Hindlimb muscle (tissue), 1 donor: Measurements from ENCODE around the gene FBN1. TPM values are rescaled to one million over a fixed set of nuclear protein-coding genes. Genes with fewer than 3 reads are reported as not detected.

Source experiments
- DNase-seq: peaks from one replicate; pipeline ENCODE4 v3.0.0-alpha.2; 2013
- polyA plus RNA-seq: library from polyadenylated mRNA; unstranded; fragments of 120-200 nt; gene quantifications from one replicate; pipeline ENCODE4 v1.2.1, GENCODE V29; 2013; ENCODE audit not compliant: insufficient read length

Gene FBN1
- polyA plus RNA-seq, result 180 TPM

DNA sequence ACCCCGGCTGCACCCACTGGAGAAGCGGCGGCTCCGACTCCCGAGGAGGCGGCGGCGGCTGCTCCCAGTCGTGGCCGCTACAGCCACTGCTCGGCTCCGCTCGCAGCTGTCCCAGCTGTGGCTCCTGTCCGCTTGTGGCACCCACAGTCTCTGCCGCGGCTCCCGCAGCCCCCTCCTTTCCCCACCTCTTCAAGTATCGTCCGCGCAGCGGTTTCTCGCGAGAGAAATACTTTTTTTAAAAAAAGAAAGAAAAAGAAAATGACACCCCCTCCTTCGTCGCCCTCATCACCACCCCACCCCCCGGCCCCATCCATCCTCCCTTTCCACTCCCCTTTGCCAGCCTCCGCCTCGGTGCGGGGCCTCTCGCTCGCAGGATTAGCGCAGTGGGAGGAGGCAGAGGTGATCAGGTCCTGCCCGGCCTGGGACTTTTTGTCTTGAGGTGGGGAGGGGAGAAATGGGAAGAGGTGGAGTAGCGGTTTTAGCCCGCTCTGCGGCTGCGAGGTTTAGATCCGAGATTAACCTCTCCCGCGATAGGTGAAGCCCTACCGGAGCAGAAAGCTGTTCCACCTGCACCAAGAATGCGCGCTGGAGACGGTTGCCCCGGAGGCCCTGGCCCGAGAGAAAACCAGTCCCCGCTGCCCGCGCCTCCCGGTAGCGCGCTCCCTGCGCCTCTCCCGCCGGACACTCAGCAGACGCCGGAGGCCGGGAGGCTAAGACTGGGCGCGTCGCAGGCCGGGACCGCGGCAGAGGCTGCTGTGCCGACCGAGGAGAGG is at the start of gene FBN1:
FBN1 (minus strand) TSS at position 152 of the 773 bp plus-strand sequence. CDS start 940 bp downstream, outside the sequence.
- DNase-seq, result peak; percentile 90

GRCh38 chr15:48693484-48693883 is 48.0 kb upstream of the FBN1 start:
- DNase-seq, result no peak

GRCh38 chr15:48688493-48688892 is 43.0 kb upstream of the FBN1 start:
- DNase-seq, result no peak

GRCh38 chr15:48683991-48684765 is 38.7 kb upstream of the FBN1 start:
- DNase-seq, result no peak

GRCh38 chr15:48682942-48683651 is 37.6 kb upstream of the FBN1 start:
- DNase-seq, result no peak

DNA sequence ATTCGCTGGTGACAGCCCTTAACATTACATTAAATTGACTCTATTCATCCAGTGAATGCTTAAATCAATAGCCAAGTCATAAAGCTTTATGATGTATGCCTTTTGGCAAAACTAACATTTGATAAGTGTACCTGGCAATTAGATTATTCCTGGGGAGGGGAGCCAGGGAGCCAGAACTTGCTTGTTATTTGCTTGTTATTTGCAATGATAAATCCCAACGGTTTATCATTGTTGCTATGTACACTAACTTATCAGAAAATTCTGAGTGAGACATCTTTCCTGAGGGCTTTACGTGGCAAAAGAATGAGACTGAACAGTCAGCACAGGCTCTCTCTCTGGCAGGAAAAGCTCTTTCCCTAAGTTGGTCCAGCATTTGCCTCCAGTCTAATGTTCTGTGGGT is 35.8 kb upstream of the FBN1 start:
- no peak for DNase-seq

- no peak for DNase-seq
These were observed 35.3 kb upstream of the FBN1 start for GRCh38 chr15:48680841-48681240.

- DNase-seq, result no peak
These were observed 34.4 kb upstream of the FBN1 start for GRCh38 chr15:48679952-48680351.

DNA sequence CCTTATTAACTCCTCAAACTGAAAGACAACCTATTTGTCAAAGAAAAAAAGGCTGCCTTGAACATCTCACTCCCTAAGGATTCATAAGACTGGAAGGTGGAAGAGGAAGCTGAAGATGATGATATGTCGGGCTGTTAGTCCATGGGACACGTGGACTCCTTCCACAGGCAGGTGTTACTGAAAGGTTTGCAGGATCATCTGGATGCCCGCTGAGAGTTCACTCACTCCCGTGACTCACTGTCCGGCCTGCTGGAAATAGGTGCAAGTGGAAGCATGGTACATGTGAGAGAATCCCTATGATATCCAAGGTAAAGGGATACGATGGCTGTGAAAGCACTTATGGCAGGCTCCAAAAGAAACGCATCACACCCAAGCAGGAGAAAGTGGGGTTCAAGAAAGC is 33.3 kb upstream of the FBN1 start:
- no peak for DNase-seq

GRCh38 chr15:48677821-48678220 is 32.3 kb upstream of the FBN1 start:
- no peak for DNase-seq

GRCh38 chr15:48675436-48675835 is 29.9 kb upstream of the FBN1 start:
- no peak for DNase-seq

- DNase-seq, result no peak
These were observed 29.4 kb upstream of the FBN1 start for GRCh38 chr15:48674876-48675275.

DNA sequence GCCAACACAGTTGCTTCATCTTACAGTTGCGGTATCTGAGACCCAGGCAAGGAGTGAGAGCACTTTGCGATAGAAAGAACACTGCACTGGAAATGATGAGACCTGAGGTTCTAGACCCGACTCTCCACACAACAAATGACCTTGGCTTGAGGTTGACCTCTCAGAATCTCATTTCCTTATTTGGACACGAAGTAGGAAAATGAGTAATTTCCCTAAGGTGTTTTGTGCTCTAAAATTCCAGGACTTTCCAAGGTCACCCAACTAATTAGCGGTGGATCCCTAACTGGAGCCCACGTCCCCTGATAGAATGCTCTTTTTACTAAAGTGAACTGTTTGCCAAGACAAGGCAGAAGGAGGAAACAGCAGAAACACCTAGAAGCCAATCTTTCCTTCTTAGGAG is 26.7 kb upstream of the FBN1 start:
- DNase-seq, result no peak

DNA sequence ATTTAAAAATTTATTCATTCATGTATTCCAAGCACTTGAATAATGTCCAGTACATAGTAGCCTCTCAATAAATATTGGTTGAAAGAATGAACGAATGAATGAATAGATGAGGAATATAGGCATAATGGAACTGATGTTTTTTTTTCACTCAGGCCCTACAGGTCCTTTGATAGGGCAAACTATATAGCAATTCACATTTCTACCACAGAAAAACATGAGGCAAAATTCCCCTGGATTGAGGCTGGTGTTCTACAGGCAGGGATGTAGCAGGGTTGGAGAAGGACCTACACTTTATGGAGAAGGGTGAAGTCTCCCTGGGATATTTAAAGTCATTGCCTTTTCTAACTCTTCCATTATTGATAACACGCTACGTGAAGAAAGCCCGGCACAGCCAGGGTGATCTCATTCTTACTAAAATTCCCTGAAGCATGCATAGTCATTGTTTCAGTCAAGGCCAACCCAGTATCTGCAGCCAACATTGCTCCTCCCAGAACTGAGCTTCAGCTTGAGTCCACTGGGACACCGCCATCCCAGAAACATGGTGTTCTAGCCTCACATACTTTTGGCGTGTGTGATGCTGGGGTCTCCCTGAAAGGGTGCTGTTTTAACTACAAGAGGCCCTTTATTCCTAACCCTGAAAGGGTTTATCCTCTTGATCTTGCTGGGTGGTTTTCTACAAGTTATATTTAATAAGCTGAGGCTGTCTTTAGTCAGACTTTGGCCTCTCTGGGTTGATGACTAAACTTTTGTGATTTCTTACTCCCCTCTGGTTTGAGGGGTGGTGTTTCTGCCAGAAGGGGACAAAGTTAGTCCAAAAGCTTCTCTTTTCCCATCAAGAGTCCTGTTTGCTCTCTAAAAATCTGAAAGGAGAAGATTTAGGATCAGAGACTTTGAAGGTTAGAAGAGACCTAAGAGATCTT is 25.9 kb upstream of the FBN1 start:
- peak; percentile 79 for DNase-seq

GRCh38 chr15:48667701-48668100 is 22.2 kb upstream of the FBN1 start:
- DNase-seq, result no peak

DNA sequence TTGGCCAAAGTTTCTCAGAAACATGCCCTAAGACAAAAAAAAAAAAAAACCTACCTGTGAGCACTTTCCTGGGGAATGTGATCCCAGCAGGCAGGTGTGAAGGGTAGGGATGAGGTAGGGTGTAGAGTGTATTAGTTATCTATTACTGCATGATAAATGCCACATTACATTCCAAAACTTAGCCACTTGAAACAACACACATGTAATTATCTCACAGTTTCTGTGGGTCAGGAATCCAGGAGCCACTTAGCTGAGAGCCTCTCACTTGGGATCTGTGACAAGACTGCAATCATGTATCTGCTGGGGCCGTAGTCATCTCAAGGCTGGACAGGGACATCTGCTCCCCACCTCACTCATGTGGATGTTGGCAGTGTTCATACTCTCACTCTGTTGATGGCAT is 18.9 kb upstream of the FBN1 start:
- DNase-seq, result no peak

DNA sequence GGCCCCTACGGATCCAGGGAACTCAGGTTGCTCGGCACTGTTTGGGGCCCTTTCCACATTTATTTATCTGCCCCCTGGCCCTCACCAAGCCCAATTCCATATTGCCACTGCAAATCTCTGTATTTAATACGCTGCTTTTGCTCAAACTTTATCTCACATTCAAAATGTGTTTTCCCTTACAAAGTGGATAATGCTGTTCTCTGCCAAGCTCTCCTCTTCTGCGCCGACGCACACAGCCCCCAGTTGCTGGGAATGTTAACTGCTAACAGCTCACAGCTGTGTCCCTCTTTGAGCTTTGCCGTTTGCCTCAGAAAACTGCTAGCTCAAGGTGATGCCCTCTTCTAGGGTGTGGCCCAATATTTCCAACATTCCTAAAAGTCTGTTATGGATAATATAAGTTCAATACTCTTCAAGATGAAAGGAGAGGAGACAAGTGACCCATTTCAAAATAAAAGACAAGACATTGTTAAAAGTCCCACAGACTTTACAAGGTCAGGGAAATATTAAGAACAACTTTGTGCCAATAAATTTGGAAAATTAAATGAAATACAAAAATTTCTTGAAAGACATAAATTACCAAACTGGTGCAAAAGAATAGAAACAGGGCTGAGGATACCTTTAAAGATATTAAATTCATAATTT is 12.6 kb upstream of the FBN1 start:
- peak; percentile 47 for DNase-seq

DNA sequence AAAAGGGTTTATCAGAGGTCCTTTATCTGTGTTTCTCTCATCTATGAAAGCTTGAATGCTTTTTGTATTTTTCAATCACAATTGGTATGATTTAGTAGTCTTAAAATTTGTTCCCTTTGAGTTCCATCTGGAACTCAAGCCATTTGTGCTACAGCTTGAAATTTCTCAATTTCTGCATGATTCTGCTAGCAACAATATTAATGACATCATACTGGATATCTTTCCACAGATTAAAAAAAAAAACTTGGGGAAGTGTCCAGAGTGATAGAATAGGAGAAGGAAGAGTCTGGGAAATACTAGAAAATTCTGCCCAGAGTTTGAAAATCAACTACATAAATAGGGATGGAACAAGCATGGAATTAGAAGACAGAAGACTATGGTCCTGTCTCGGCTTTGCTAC is 9.3 kb upstream of the FBN1 start:
- DNase-seq, result no peak

DNA sequence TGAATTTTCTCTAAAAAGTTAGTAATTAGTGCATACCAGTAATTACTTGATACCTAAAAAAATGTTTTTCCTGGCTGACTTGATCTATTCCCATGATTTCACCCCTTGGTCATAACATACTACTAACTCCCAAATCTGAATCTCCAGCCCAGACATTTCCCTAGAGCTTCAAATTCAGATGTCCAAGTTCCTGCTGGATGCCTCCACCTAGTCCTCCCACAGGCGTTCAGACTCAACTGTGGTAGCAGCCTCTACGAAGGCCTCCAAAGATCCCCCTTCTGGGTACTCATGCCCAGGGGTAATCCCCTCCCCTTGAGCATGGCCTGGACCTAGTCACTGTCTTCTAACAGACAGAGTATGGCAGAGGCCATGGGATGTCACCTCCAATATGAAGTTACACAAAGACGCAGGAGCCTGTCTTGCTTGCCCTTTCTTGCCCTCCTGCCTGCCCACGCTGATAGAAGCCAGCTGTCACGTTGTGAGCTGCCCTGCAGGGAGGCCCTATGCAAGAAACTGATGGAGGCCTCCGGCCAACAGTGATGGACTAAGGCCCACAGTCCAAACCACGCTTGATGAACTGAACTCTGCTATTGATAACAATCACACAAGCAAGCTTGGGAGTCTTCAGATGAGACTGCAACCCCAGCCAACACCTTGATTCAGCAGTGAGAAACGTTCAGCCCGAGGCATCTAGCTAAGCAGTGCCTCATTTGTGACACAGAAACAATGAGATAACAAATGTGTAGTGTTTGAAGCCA is 8.6 kb upstream of the FBN1 start:
- DNase-seq, result no peak

GRCh38 chr15:48653216-48653615 is 7.7 kb upstream of the FBN1 start:
- no peak for DNase-seq

DNA sequence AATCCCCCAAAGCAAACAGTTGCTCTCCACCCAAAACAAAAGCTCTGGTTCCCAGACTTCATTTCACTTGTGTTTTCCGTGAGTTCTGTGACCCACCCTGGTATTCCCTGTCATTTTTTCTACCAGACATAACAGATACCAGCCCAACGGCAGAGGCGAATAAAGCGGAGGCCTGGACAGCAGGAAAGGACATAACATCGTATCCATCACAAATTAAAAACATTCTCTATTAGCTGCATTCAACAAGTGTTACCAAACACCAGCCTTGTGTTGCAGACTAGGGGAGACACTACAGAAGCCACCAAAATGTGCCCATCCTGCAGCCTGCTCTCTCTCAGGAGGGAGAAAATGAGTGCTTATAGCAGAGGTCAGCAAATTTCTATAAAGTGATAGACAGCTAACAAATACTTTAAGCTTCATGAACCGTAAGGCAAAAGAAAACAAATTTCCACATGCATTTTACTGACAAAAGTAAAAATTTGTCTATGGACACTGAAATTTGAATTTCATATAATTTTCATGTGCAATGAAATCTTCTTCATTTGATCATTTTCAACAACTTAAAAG is 7.1 kb upstream of the FBN1 start:
- no peak for DNase-seq
